Hepatocyte (in vitro differentiated cells): ENCODE data around the gene IL4R. TPM values are rescaled to one million over a fixed set of nuclear protein-coding genes. Genes with fewer than 3 reads are reported as not detected.

Experiments
- DNase-seq: peaks from one replicate; pipeline ENCODE4 v3.0.0-alpha.2; 2016; ENCODE audit warnings: low spot score
- H2AFZ ChIP-seq: fragments of 200-600 bp; sonication (generic); 2 replicates; pipeline ENCODE4 v1.6.0; 2016; ENCODE audit warnings: antibody characterized with exemption, mild to moderate bottlenecking
- H3K27ac ChIP-seq: fragments of 200-600 bp; sonication (generic); 2 replicates; pipeline ENCODE4 v1.5.1; 2016; ENCODE audit warnings: mild to moderate bottlenecking
- H3K27me3 ChIP-seq: fragments of 200-600 bp; sonication (generic); 2 replicates; pipeline ENCODE4 v1.6.1; 2016
- H3K36me3 ChIP-seq: fragments of 200-600 bp; sonication (generic); replicated peaks from 2 replicates; pipeline ENCODE4 v1.5.1; 2016; ENCODE audit warnings: low read depth; ENCODE audit not compliant: insufficient read depth
- H3K4me1 ChIP-seq: fragments of 200-600 bp; sonication (generic); 2 replicates; pipeline ENCODE4 v1.5.1; 2016; ENCODE audit warnings: mild to moderate bottlenecking, moderate library complexity; ENCODE audit not compliant: insufficient read depth
- H3K4me2 ChIP-seq: fragments of 200-600 bp; sonication (generic); 2 replicates; pipeline ENCODE4 v1.6.0; 2016
- H3K4me3 ChIP-seq: fragments of 200-600 bp; sonication (generic); 2 replicates; pipeline ENCODE4 v1.5.1; 2016; ENCODE audit warnings: mild to moderate bottlenecking
- H3K79me2 ChIP-seq: fragments of 200-600 bp; sonication (generic); 2 replicates; pipeline ENCODE4 v1.6.0; 2017; ENCODE audit warnings: mild to moderate bottlenecking
- H3K9me2 ChIP-seq: fragments of 200-600 bp; sonication (generic); replicated peaks from 2 replicates; pipeline ENCODE4 v1.6.0; 2017; ENCODE audit warnings: mild to moderate bottlenecking; ENCODE audit not compliant: insufficient read depth
- H3K9me3 ChIP-seq: fragments of 200-600 bp; sonication (generic); 2 replicates; pipeline ENCODE4 v1.5.1; 2016; ENCODE audit warnings: low read depth, mild to moderate bottlenecking
- H4K20me1 ChIP-seq: fragments of 200-600 bp; sonication (generic); 2 replicates; pipeline ENCODE4 v1.6.0; 2016; ENCODE audit warnings: mild to moderate bottlenecking; ENCODE audit not compliant: insufficient read depth, poor library complexity, severe bottlenecking
- EZH2 ChIP-seq: fragments of 200-600 bp; sonication (generic); IDR thresholded peaks from 2 replicates; pipeline ENCODE4 v1.6.1; 2016; ENCODE audit warnings: antibody characterized with exemption, mild to moderate bottlenecking, borderline replicate concordance
- EZH2phosphoT487 ChIP-seq: fragments of 200-600 bp; sonication (generic); IDR thresholded peaks from one replicate; pipeline ENCODE4 v1.6.1; 2018; ENCODE audit warnings: antibody characterized with exemption, mild to moderate bottlenecking, low read depth, moderate library complexity; ENCODE audit not compliant: unreplicated experiment, severe bottlenecking
- WGBS: methylation state at CpG from one replicate; pipeline ENCODE4 v1.1.6; 2016; ENCODE audit warnings: low lambda C conversion rate; ENCODE audit errors: missing lambda C conversion rate; 5-methylcytosine and 5-hydroxymethylcytosine counted together
- polyA plus RNA-seq: library from polyadenylated mRNA; unstranded; fragments of >200 nt; fragmentation: Nextera tagmentation; extraction: Ambion mirVana; gene quantifications from 2 replicates; pipeline ENCODE4 v1.2.1, GENCODE V29; 2016
- total RNA-seq: library from RNA; depleted of rRNA; stranded (reverse); fragments of >200 nt; gene quantifications from 2 replicates; pipeline ENCODE4 v1.2.3, GENCODE V29; 2014
- TF ChIP-seq, protein P1 (sequence below): fragments of 200-600 bp; sonication (generic); IDR thresholded peaks from 2 replicates; pipeline ENCODE4 v1.5.1; 2016; ENCODE audit warnings: antibody characterized with exemption, mild to moderate bottlenecking; ENCODE audit not compliant: poor library complexity

The IL4R gene
- total and polyA plus RNA-seq, 2 experiments from 2014 or later = 22.3 to 23.6 TPM

DNA sequence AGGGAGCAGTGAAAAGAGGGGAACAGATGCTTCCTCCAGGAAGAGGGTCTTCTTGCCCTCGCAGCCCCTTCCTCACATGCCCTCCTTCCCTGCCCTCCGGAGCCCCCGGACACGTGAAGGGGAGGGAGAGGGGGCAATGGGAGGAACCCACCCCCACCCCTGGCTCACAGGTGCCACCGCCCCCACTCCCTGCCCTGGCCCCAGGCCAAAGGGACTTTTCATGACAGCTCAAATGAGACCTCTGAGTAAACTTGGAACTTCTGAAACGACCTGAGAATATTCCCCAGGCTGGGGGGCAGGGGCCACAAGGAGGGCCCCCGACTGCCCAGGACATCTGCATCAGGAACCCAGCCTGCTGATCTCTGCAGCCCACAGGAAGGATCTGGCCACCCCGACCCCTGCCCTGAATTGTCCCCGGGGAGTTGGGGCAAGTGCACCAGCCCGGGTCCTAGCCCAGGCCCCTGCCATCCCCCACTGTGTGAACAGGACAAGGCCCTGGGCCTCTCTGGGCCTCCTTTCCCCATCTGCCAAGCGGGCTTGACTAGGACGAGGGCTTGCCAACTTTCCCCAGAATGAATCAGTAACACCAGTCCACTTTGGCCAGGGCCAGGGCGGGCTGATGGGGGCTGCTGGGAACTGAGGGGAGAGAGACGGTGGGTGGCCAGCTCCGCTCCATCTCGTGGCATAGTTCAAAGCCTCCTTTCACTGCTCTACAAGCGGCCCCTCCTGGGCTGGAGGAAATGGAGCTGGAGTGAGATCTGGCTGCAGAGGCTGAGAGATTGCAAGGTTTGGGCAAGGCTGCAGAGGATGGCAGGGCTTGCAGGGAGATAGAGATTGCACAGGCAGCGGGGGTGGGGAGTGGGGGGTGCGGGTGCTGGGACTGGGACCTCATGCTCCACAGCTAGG lies 92.0 kb downstream of the IL4R start:
- Histone ChIP-seq H3K4me1 (no peaks in the 10 kb centered on the region), H3K27ac (no peak overlapping the region), H3K27me3 (no peaks in the 10 kb centered on the region), H3K4me2 (no peak overlapping the region), H3K9me2 (no peaks in the 10 kb centered on the region), H3K4me3 (no peak overlapping the region), H2AFZ (no peak overlapping the region), H3K79me2 (no peaks in the 10 kb centered on the region), H3K36me3 (no peaks in the 10 kb centered on the region), H3K9me3 (no peaks in the 10 kb centered on the region), H4K20me1 (no peaks in the 10 kb centered on the region)
- TF ChIP-seq, protein P1, sequence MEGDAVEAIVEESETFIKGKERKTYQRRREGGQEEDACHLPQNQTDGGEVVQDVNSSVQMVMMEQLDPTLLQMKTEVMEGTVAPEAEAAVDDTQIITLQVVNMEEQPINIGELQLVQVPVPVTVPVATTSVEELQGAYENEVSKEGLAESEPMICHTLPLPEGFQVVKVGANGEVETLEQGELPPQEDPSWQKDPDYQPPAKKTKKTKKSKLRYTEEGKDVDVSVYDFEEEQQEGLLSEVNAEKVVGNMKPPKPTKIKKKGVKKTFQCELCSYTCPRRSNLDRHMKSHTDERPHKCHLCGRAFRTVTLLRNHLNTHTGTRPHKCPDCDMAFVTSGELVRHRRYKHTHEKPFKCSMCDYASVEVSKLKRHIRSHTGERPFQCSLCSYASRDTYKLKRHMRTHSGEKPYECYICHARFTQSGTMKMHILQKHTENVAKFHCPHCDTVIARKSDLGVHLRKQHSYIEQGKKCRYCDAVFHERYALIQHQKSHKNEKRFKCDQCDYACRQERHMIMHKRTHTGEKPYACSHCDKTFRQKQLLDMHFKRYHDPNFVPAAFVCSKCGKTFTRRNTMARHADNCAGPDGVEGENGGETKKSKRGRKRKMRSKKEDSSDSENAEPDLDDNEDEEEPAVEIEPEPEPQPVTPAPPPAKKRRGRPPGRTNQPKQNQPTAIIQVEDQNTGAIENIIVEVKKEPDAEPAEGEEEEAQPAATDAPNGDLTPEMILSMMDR = no peak
- TF ChIP-seq EZH2 (no peak), EZH2phosphoT487 (no peak)
- WGBS = 73% methylated on average over 15 of the region's 19 CpGs
- no peak for DNase-seq

DNA sequence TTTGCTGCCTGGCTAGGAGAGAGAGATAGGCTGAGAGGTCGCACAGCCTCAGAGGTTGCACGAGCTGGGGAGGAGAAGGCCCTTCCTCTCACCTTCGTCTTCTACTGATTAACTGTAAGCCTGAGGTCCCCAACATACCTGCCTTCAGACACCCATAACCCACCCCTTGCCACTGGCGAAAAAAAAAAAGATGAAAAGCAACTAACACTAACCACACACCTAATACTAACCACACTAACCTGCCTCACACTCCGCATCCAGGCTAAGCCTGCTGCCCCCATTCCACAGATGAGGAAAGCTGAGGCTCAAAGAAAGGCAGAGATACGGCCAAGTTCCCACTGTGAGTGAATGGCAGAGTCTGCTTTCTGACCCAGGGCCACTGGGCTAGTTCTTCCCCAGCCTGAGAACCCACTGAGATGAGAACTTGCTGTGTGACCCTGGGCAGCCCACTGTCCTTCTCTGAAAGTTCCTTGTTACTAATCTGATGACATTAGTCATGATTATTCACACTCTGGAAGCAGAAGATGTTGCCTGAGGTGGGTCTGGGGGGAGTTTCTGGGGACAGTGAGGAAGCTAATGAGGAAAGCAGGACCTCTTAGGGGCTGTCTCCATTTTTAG lies 92.8 kb downstream of the IL4R start:
- no peak for DNase-seq
- H3K36me3 ChIP-seq = no peaks in the 10 kb centered on the region
- no peaks in the 10 kb centered on the region for H3K9me3 ChIP-seq
- no peaks in the 10 kb centered on the region for H4K20me1 ChIP-seq
- H3K27ac ChIP-seq = no peak overlapping the region
- no peak overlapping the region for H3K4me2 ChIP-seq
- H2AFZ ChIP-seq = no peak overlapping the region
- H3K4me1 ChIP-seq = no peaks in the 10 kb centered on the region
- H3K9me2 ChIP-seq = no peaks in the 10 kb centered on the region
- no peak overlapping the region for H3K4me3 ChIP-seq
- H3K79me2 ChIP-seq = no peaks in the 10 kb centered on the region
- H3K27me3 ChIP-seq = no peaks in the 10 kb centered on the region
- 81% methylated on average over 6 of the region's 6 CpGs for WGBS
- TF ChIP-seq EZH2phosphoT487 = no peak
- TF ChIP-seq, protein P1 = no peak
- TF ChIP-seq EZH2 = no peak

DNA sequence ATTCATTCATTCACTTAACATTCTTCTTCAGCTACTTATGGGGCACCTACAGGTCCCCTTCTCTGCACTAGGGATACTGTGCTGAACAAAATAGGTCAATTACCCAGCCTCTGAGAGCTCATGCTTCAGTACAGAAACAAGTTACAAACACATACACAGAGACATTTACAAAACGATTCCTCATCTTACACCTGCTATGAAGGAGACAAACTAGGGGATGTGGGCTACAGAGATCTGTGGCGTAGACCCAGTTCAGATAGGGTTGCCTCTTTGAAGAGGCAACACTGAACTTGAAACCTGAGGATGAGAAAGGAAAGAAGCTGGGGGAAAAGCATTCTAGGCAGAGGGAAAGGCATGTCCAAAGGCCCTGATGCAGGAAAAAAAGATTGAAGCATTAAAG lies 93.4 kb downstream of the IL4R start:
- Histone ChIP-seq H3K27ac (no peak overlapping the region), H3K27me3 (no peaks in the 10 kb centered on the region), H3K4me1 (no peaks in the 10 kb centered on the region), H3K9me2 (no peaks in the 10 kb centered on the region), H3K79me2 (no peaks in the 10 kb centered on the region), H3K4me2 (no peak overlapping the region), H3K4me3 (no peak overlapping the region), H4K20me1 (no peaks in the 10 kb centered on the region), H2AFZ (no peak overlapping the region), H3K36me3 (no peaks in the 10 kb centered on the region), H3K9me3 (no peaks in the 10 kb centered on the region)
- TF ChIP-seq EZH2phosphoT487 = no peak
- TF ChIP-seq EZH2 = no peak
- TF ChIP-seq, protein P1 = no peak
- 80% methylated on average over 2 of the region's 2 CpGs for WGBS
- DNase-seq = no peak
